Neural progenitor cell (in vitro differentiated cells): Measurements from ENCODE around the gene NFIA. TPM values are rescaled to one million over a fixed set of nuclear protein-coding genes. Genes with fewer than 3 reads are reported as not detected.

Source experiments
- DNase-seq: peaks from one replicate; pipeline ENCODE4 v3.0.0-alpha.2; 2016; ENCODE audit warnings: low spot score
- H2AFZ ChIP-seq: fragments of 200-600 bp; sonication (generic); replicated peaks from 2 replicates; pipeline ENCODE4 v1.6.1; 2016; ENCODE audit warnings: antibody characterized with exemption
- H3F3A ChIP-seq: fragments of 200-600 bp; sonication (generic); 2 replicates; pipeline ENCODE4 v1.6.1; 2016; ENCODE audit warnings: antibody characterized with exemption, low read depth
- H3K27ac ChIP-seq: fragments of 200-600 bp; sonication (generic); 2 replicates; pipeline ENCODE4 v1.5.1; 2016; ENCODE audit warnings: mild to moderate bottlenecking
- H3K27me3 ChIP-seq: fragments of 200-600 bp; sonication (generic); 2 replicates; pipeline ENCODE4 v1.6.1; 2016; ENCODE audit warnings: mild to moderate bottlenecking, moderate library complexity
- H3K36me3 ChIP-seq: fragments of 200-600 bp; sonication (generic); 2 replicates; pipeline ENCODE4 v1.5.1; 2016
- H3K4me1 ChIP-seq: fragments of 200-600 bp; sonication (generic); 2 replicates; pipeline ENCODE4 v1.6.1; 2016; ENCODE audit warnings: mixed run types
- H3K4me2 ChIP-seq: fragments of 200-600 bp; sonication (generic); 2 replicates; pipeline ENCODE4 v1.6.1; 2016
- H3K4me3 ChIP-seq: fragments of 200-600 bp; sonication (generic); 2 replicates; pipeline ENCODE4 v1.5.1; 2016
- H3K79me2 ChIP-seq: fragments of 200-600 bp; sonication (generic); 2 replicates; pipeline ENCODE4 v1.6.1; 2016; ENCODE audit warnings: low read depth
- H3K9ac ChIP-seq: fragments of 200-600 bp; sonication (generic); 2 replicates; pipeline ENCODE4 v1.6.1; 2016
- H3K9me3 ChIP-seq: fragments of 200-600 bp; sonication (generic); 2 replicates; pipeline ENCODE4 v1.5.1; 2016; ENCODE audit warnings: low read depth
- H4K20me1 ChIP-seq: fragments of 200-600 bp; sonication (generic); 2 replicates; pipeline ENCODE4 v1.6.1; 2016; ENCODE audit warnings: low read depth
- H3K27ac Mint-ChIP-seq: 3 replicates; pipeline ENCODE4 v1.8.0; 2021; ENCODE audit warnings: mixed read lengths
- H3K27me3 Mint-ChIP-seq: 2 replicates; pipeline ENCODE4 v1.8.0; 2022; ENCODE audit warnings: low read depth, mild to moderate bottlenecking, inconsistent platforms, moderate library complexity, mixed read lengths; ENCODE audit not compliant: insufficient read depth
- H3K36me3 Mint-ChIP-seq: 3 replicates; pipeline ENCODE4 v1.8.0; 2021; ENCODE audit warnings: mixed read lengths
- H3K4me1 Mint-ChIP-seq: 3 replicates; pipeline ENCODE4 v1.8.0; 2021; ENCODE audit warnings: mixed read lengths
- H3K4me3 Mint-ChIP-seq: 3 replicates; pipeline ENCODE4 v1.8.0; 2021; ENCODE audit warnings: mild to moderate bottlenecking, moderate library complexity, mixed read lengths
- H3K9me3 Mint-ChIP-seq: 3 replicates; pipeline ENCODE4 v1.8.0; 2020; ENCODE audit warnings: mixed read lengths
- CTCF ChIP-seq: fragments of 200-600 bp; sonication (generic); IDR thresholded peaks from 2 replicates; pipeline ENCODE4 v1.5.1; 2017; ENCODE audit warnings: antibody characterized with exemption, mild to moderate bottlenecking
- EZH2 ChIP-seq: fragments of 200-600 bp; sonication (generic); IDR thresholded peaks from 2 replicates; pipeline ENCODE4 v1.6.1; 2017; ENCODE audit warnings: antibody characterized with exemption, mild to moderate bottlenecking, moderate library complexity
- EZH2phosphoT487 ChIP-seq: fragments of 200-600 bp; sonication (generic); IDR thresholded peaks from 2 replicates; pipeline ENCODE4 v1.6.1; 2017; ENCODE audit warnings: antibody characterized with exemption
- total RNA-seq: library from RNA; depleted of rRNA; stranded (reverse); fragments of >200 nt; gene quantifications from 2 replicates; pipeline ENCODE4 v1.2.3, GENCODE V29; 2015; ENCODE audit warnings: low replicate concordance

The NFIA gene
- total RNA-seq, 1 donor from 2014 or later: 5.3 TPM

GRCh38 chr1:61064673-61065072 is 17.7 kb upstream of the NFIA start:
- Mint-ChIP-seq H3K36me3 (no peaks in the 10 kb centered on the region), H3K9me3 (no peaks in the 10 kb centered on the region)
- no peak for DNase-seq

GRCh38 chr1:61067446-61068019 is 14.8 kb upstream of the NFIA start:
- Histone ChIP-seq H3K4me2 (no peak overlapping the region), H3K79me2 (no peaks in the 10 kb centered on the region), H3K27ac (no peak overlapping the region), H3K9ac (no peak overlapping the region), H4K20me1 (no peaks in the 10 kb centered on the region), H2AFZ (no peak overlapping the region), H3K4me1 (no peaks in the 10 kb centered on the region), H3K4me3 (no peak overlapping the region), H3K9me3 (no peaks in the 10 kb centered on the region), H3K36me3 (no peaks in the 10 kb centered on the region), H3K27me3 (peaks cover 32% of the 10 kb centered on the region), H3F3A (no peaks in the 10 kb centered on the region)
- peaks cover 4% of the 10 kb centered on the region for H3K27me3 Mint-ChIP-seq
- H3K9me3 Mint-ChIP-seq: no peaks in the 10 kb centered on the region
- TF ChIP-seq EZH2: no peak
- no peak for TF ChIP-seq EZH2phosphoT487
- H3K36me3 Mint-ChIP-seq: no peaks in the 10 kb centered on the region
- H3K27ac Mint-ChIP-seq: no peak overlapping the region
- no peak for DNase-seq
- no peak overlapping the region for H3K4me3 Mint-ChIP-seq
- peaks cover 5% of the 10 kb centered on the region for H3K4me1 Mint-ChIP-seq

More at GRCh38 chr1:61064673-61065072, 17.7 kb upstream of the NFIA start:
- no peak overlapping the region for H3K27ac ChIP-seq
- H3K4me1 Mint-ChIP-seq: no peaks in the 10 kb centered on the region
- H3K4me3 Mint-ChIP-seq: no peak overlapping the region
- H3K9ac ChIP-seq: no peak overlapping the region
- no peak for TF ChIP-seq CTCF
- H3K27me3 Mint-ChIP-seq: peaks cover 7% of the 10 kb centered on the region
- H3F3A ChIP-seq: no peaks in the 10 kb centered on the region
- H3K79me2 ChIP-seq: no peaks in the 10 kb centered on the region
- H3K27me3 ChIP-seq: peaks cover 8% of the 10 kb centered on the region
- H3K36me3 ChIP-seq: no peaks in the 10 kb centered on the region
- no peaks in the 10 kb centered on the region for H4K20me1 ChIP-seq
- H3K27ac Mint-ChIP-seq: no peak overlapping the region
- H3K9me3 ChIP-seq: no peaks in the 10 kb centered on the region
- no peak overlapping the region for H3K4me2 ChIP-seq
- no peak overlapping the region for H3K4me3 ChIP-seq
- no peak overlapping the region for H2AFZ ChIP-seq
- H3K4me1 ChIP-seq: no peaks in the 10 kb centered on the region

GRCh38 chr1:61070054-61070453 is 12.3 kb upstream of the NFIA start:
- H3K4me1 ChIP-seq: no peaks in the 10 kb centered on the region
- H3K27ac Mint-ChIP-seq: no peak overlapping the region
- no peaks in the 10 kb centered on the region for H3F3A ChIP-seq
- peaks cover 6% of the 10 kb centered on the region for H3K27me3 Mint-ChIP-seq
- H3K4me2 ChIP-seq: no peak overlapping the region
- no peak overlapping the region for H3K27ac ChIP-seq
- no peak overlapping the region for H2AFZ ChIP-seq
- no peaks in the 10 kb centered on the region for H3K36me3 ChIP-seq
- TF ChIP-seq CTCF (no peak), EZH2phosphoT487 (no peak), EZH2 (no peak)
- H3K36me3 Mint-ChIP-seq: no peaks in the 10 kb centered on the region
- H3K9me3 ChIP-seq: no peaks in the 10 kb centered on the region
- no peaks in the 10 kb centered on the region for H4K20me1 ChIP-seq
- H3K79me2 ChIP-seq: no peaks in the 10 kb centered on the region
- H3K9me3 Mint-ChIP-seq: no peaks in the 10 kb centered on the region
- no peak overlapping the region for H3K4me3 ChIP-seq
- no peak overlapping the region for H3K9ac ChIP-seq
- peaks cover 5% of the 10 kb centered on the region for H3K4me1 Mint-ChIP-seq
- no peak for DNase-seq
- H3K27me3 ChIP-seq: peaks cover 53% of the 10 kb centered on the region
- H3K4me3 Mint-ChIP-seq: no peak overlapping the region

GRCh38 chr1:61071205-61072130 is 10.9 kb upstream of the NFIA start:
- Histone ChIP-seq H3K9ac (no peak overlapping the region), H3K4me2 (peak overlapping the region; percentile 1), H4K20me1 (no peaks in the 10 kb centered on the region), H3K27ac (no peak overlapping the region), H3K4me1 (peaks cover 4% of the 10 kb centered on the region), H3K79me2 (no peaks in the 10 kb centered on the region), H3K27me3 (peaks cover 67% of the 10 kb centered on the region), H3K36me3 (no peaks in the 10 kb centered on the region), H3K4me3 (no peak overlapping the region), H3K9me3 (no peaks in the 10 kb centered on the region), H2AFZ (no peak overlapping the region), H3F3A (peaks cover 7% of the 10 kb centered on the region)
- DNase-seq: no peak
- no peaks in the 10 kb centered on the region for H3K36me3 Mint-ChIP-seq
- no peak overlapping the region for H3K4me3 Mint-ChIP-seq
- H3K4me1 Mint-ChIP-seq: peaks cover 10% of the 10 kb centered on the region
- no peak overlapping the region for H3K27ac Mint-ChIP-seq
- TF ChIP-seq EZH2phosphoT487 (no peak), EZH2 (no peak), CTCF (no peak)
- no peaks in the 10 kb centered on the region for H3K9me3 Mint-ChIP-seq
- H3K27me3 Mint-ChIP-seq: peaks cover 6% of the 10 kb centered on the region
